GM18519 (cell line): ENCODE measurements around the gene TULP1.
"Not testable (repeated sequence)": the region's sequence is repeated elsewhere in the genome, so short reads cannot be mapped to it uniquely, and the experiment has no call there.

Source experiments
- ATAC-seq: cut with Tn5 transposase; IDR thresholded peaks from one replicate; pipeline ENCODE4 v1.9.1; 2021; ENCODE audit warnings: mild to moderate bottlenecking, moderate library complexity; ENCODE audit not compliant: unreplicated experiment, low FRiP score

The TULP1 gene

GRCh38 chr6:35522151-35522550 is 9.5 kb upstream of the TULP1 start:
- ATAC-seq = no peak

- no peak for ATAC-seq
Observed at GRCh38 chr6:35521235-35521634, 8.5 kb upstream of the TULP1 start.

GRCh38 chr6:35519313-35520015 is 6.8 kb upstream of the TULP1 start:
- no peak for ATAC-seq

- ATAC-seq = no peak
Observed at GRCh38 chr6:35518566-35519312, 6.0 kb upstream of the TULP1 start.

- ATAC-seq = not testable (repeated sequence)
Observed at GRCh38 chr6:35517978-35518377, 5.3 kb upstream of the TULP1 start.

GRCh38 chr6:35516712-35517111 is 4.0 kb upstream of the TULP1 start:
- no peak for ATAC-seq

GRCh38 chr6:35515939-35516338 is 3.2 kb upstream of the TULP1 start:
- ATAC-seq = not testable (repeated sequence)

GRCh38 chr6:35514587-35514986 is 1.9 kb upstream of the TULP1 start:
- no peak for ATAC-seq

GRCh38 chr6:35512006-35512405 is 690 bp downstream of the TULP1 start:
- ATAC-seq = no peak

GRCh38 chr6:35511562-35511941 is 1.1 kb downstream of the TULP1 start:
- no peak for ATAC-seq

- no peak for ATAC-seq
Observed at GRCh38 chr6:35510916-35511561, 1.7 kb downstream of the TULP1 start.

- ATAC-seq = no peak
Observed at GRCh38 chr6:35508542-35508941, 4.2 kb downstream of the TULP1 start.

GRCh38 chr6:35508027-35508426 is 4.7 kb downstream of the TULP1 start:
- ATAC-seq = no peak

GRCh38 chr6:35507221-35507620 is 5.5 kb downstream of the TULP1 start:
- no peak for ATAC-seq

GRCh38 chr6:35506536-35506935 is 6.2 kb downstream of the TULP1 start:
- no peak for ATAC-seq

GRCh38 chr6:35505999-35506412 is 6.7 kb downstream of the TULP1 start:
- ATAC-seq = no peak

GRCh38 chr6:35503534-35503933 is 9.2 kb downstream of the TULP1 start:
- ATAC-seq = no peak

- no peak for ATAC-seq
Observed at GRCh38 chr6:35501784-35502183, 10.9 kb downstream of the TULP1 start.

- ATAC-seq = no peak
Observed at GRCh38 chr6:35500782-35501181, 11.9 kb downstream of the TULP1 start.

- ATAC-seq = no peak
Observed at GRCh38 chr6:35499372-35499771, 13.3 kb downstream of the TULP1 start.

- no peak for ATAC-seq
Observed at GRCh38 chr6:35498422-35499067, 14.2 kb downstream of the TULP1 start.
